GM18526 (cell line): ENCODE data around the gene PTGER3.

Source experiments
- POLR2A ChIP-seq: IDR thresholded peaks from 3 replicates; pipeline ENCODE4 v1.6.1; 2011; ENCODE audit not compliant: insufficient read length; ENCODE audit errors: extremely low read depth

Gene PTGER3

DNA sequence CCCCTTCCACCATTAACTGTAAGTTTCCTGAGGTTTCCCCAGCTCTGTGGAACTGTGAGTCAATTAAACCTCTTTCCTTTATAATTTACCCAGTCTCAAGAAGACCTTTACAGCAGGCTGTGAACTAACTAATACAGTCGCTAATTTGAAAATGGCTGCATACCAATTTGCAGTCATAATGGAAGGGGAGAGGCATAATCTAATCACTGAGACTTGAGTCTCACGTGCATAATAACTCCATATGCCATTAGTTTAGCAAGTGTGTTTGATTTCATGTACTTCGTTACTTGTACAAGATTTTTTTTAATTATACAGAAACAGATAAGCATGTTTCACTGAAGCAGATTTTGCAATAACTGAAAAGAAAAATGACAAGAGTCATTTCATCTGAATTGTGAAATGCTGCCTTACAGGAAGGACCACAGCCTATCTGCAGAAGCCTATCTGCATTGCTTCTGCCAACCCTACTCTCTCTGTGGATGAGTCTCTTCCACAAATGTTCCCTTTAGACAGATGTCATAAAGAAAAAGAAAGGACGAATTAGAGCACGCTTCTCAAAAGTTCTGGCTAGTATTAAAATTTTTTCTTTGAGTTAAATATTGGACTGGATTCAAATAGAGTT lies 99.1 kb downstream of the PTGER3 start:
- no peak for TF ChIP-seq POLR2A

DNA sequence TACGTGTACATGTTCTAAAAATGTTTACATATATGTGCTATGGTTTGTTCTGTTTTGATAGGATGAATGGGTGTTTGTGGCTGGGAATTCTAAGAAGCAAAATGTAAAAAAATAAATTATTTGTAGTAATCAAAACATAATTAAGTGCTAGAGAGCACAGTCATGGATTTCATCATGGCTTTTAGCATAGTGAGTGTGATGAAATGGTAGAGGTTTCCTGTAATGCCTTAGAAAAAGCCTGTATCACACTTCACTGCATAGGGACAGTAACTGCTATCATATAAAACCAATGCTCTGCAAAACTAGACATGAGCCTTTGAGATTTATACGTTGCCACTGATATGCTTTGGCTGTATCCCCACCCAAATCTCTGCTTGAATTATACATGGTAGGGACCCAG lies 99.8 kb downstream of the PTGER3 start:
- TF ChIP-seq POLR2A: no peak

DNA sequence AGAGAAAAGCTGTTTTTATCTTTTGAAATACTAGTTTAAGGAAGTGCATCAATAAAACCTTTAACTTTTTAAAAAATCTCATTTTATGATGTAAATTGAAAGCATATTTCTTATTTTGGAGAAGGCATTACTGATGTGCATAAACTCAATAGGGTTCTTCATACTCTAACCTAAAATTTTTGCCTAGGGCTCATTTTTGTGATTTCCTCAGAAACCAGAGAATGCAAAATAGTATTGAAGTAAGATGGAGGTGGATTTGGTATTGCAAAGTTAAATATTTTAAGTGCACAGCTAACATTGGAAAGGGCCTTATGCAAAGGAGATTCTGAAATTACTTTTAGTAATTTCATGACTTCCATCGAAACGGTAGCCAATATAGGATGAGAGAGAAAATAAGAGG lies 101.9 kb downstream of the PTGER3 start:
- no peak for TF ChIP-seq POLR2A

DNA sequence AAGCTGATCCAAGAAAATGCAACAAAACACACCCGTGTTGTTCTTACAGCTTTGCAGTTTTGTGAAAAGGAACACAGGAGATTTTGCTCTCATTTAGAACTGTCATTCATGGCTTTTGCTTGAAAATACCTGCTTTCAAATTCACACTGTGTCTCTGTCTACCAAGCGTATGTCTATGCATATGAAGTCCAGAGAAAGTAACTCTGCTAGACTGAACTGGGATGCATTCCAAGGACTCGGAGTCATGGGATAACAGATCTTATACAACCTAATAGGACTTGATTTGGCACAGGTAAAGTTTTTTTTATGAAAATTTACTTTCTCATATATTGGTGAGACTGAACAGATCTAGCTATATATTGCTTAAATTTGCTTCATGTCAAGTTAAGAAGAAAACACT lies 102.4 kb downstream of the PTGER3 start:
- no peak for TF ChIP-seq POLR2A

DNA sequence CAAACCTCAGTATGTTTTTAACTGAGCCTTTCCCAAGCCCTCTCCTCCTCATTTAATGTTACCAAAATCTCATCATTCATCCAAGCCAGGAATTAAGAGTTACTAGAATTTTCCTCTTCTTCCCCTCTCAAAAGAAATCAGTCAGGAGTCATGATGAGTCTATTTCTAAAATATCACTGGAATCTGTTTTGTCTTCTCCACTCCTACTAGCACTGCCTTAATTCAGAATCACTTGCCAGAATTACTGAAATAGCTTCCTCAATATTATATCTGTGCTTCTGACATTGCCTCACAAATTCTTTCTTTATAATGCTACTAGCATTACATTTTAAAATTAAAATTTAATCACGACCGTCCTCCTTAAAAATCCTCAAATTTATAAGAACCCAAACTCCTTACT lies 106.1 kb downstream of the PTGER3 start:
- TF ChIP-seq POLR2A: no peak

DNA sequence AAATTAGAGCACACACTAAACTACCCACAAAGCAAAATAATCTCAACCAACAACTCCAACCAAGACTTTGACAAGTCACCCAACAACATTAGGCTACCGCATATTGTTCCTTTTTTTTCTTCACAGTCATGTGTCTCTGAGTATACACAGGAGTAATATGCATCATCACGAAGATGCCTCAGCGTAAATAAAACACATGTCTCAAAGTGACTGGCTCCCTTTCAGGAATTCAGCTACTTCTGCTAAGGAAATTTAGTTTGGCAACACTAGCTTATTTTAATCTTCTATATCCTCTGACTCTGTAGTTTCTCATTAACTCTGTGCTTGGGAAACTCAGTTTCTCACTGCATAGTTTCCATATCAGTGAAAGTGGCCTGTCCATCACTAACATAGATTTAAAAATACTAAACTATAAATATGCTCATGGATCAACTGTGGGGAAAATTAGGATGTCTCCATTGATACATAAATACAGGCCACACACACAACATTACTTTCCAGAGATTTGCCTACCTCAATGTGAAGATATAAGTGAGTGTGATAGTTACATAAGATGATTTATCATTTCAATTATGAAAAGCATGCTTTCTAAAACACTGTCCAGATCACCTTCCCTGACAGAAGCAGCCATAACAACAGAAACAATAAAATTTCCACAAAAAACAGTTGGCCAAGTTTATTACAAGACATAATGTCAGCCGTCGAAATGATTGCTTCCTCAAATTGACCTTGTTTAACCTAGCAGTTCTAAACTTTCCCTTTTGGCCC lies 113.2 kb downstream of the PTGER3 start:
- no peak for TF ChIP-seq POLR2A

DNA sequence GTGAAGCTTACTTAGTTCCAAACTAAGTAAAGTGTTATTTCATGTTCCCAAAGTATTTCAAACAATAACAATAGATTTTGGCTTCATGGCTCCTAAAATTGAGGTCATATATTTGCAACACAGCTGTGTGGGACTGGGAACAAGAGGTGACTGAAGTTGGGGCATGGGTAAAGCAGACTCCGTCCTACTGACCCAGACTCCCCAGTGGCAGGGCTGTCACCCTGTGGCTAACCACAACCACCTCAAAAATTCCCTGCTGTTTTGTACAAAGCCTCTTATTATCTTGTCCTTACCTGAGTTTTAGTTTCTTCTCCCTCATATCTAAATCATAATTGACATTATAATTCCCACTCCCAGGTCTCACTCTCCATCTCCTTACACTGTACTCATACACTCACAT lies 117.6 kb downstream of the PTGER3 start:
- TF ChIP-seq POLR2A: no peak

DNA sequence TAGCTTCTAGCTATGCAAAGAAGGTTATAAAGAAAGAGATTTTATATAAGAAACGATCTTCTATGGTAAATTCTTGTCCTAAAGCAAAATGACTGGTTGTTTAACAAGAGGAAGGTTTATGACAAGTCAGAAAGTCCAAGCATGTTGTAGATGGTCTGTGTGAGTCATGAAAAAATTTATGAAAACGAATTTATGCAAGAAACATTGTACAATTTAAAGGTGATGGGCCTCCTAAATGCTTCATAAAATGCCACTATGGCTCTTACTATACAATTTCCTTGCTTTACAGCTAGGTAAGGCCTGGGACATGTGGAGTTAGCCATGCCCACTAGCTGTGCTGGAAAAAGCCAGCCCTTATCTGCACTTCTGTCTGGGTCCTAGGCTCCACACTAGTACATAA lies 125.4 kb downstream of the PTGER3 start:
- TF ChIP-seq POLR2A: no peak
